ENCODE data around the gene SLC17A7. TPM values are rescaled to one million over a fixed set of nuclear protein-coding genes. Genes with fewer than 3 reads are reported as not detected.

The SLC17A7 gene
- total RNA-seq, 2 donors from 2014 or later, result 0.40 TPM; not detected in 1

DNA sequence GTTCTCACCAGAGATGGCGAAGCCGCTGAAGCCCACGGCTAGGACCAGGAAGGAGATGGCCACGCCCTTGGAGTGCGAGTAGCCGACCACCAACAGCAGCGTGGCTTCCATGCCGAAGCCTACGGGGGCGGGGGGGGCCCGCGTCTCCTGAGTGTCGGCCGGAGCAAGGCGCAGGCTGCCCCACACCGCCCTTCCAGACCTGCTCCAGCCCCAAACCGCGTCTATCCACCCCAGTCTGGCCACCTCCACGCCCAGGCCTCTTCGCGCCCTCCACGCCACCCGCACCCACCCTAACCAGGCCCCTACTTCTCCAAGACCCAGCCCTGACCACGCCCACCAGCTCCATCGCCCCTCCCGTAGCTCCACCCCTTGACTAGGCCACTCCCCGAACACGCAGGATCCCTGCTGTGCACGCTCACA lies 10.0 kb downstream of the SLC17A7 start:
- H3K4me1 Mint-ChIP-seq, result peaks cover 32% of the 10 kb centered on the region
- H3K27ac Mint-ChIP-seq, result no peak overlapping the region
- no peaks in the 10 kb centered on the region for H3K9me3 Mint-ChIP-seq
- H3K4me3 Mint-ChIP-seq, result no peak overlapping the region
- H3K36me3 Mint-ChIP-seq (ENCODE audit: low read depth), result peaks cover 13% of the 10 kb centered on the region
- peaks cover 67% of the 10 kb centered on the region for H3K27me3 Mint-ChIP-seq
- ATAC-seq (replicated peaks), result no peak

DNA sequence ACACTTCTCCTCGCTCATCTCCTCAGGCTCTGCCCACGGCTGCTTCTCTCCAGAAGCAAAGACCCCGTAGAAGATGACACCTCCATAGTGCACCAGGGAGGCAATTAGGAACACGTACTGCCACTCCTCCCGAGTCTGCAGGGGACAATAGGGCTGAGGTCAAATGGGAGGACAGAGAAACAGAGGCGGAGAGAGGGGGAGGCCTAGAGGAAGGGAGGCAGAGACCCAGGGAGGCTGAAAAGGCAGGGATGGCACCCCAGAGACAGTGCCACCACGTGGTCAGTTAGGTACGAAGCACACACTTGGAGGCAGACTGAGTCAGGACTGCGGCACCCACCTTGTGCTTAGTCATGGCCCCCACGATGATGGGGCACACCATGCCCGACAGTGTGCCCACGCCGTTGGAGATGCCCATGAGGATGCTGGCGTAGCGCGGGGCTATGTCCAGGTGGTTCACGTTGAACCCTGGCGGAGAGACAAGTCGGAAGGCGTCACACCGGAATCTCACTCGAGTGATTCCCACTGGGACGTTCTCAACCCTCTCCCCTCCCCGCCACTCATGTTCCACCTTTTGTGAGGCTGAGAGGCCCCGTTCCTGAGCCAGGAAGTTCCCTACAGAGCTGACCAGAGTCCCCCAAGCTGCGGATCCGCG lies 10.5 kb downstream of the SLC17A7 start:
- Mint-ChIP-seq H3K4me1 (peaks cover 34% of the 10 kb centered on the region), H3K27ac (no peak overlapping the region), H3K9me3 (no peaks in the 10 kb centered on the region), H3K4me3 (no peak overlapping the region), H3K36me3 (ENCODE audit: low read depth) (peaks cover 9% of the 10 kb centered on the region), H3K27me3 (peaks cover 66% of the 10 kb centered on the region)
- peak; percentile 54 for ATAC-seq (replicated peaks)

GRCh38 chr19:49430172-49430677 lies 11.1 kb downstream of the SLC17A7 start:
- Mint-ChIP-seq H3K4me3 (no peak overlapping the region), H3K4me1 (peaks cover 34% of the 10 kb centered on the region), H3K36me3 (ENCODE audit: low read depth) (peaks cover 9% of the 10 kb centered on the region), H3K27me3 (peaks cover 68% of the 10 kb centered on the region), H3K27ac (no peak overlapping the region), H3K9me3 (no peaks in the 10 kb centered on the region)
- ATAC-seq (replicated peaks), result no peak

- Mint-ChIP-seq H3K27ac (no peak overlapping the region), H3K4me3 (peak overlapping the region; percentile 48), H3K4me1 (peaks cover 37% of the 10 kb centered on the region), H3K36me3 (ENCODE audit: low read depth) (peaks cover 9% of the 10 kb centered on the region), H3K9me3 (no peaks in the 10 kb centered on the region), H3K27me3 (peaks cover 69% of the 10 kb centered on the region)
- no peak for ATAC-seq (replicated peaks)
Observed at GRCh38 chr19:49428547-49429451, 12.5 kb downstream of the SLC17A7 start.

- Mint-ChIP-seq H3K36me3 (ENCODE audit: low read depth) (peaks cover 9% of the 10 kb centered on the region), H3K4me1 (peaks cover 37% of the 10 kb centered on the region), H3K9me3 (no peaks in the 10 kb centered on the region), H3K4me3 (peak overlapping the region; percentile 48), H3K27ac (no peak overlapping the region), H3K27me3 (peaks cover 69% of the 10 kb centered on the region)
- ATAC-seq (replicated peaks), result peak; percentile 30
Observed at GRCh38 chr19:49427855-49428546, 13.3 kb downstream of the SLC17A7 start.

GRCh38 chr19:49427339-49427738 lies 14.0 kb downstream of the SLC17A7 start:
- peak overlapping the region; percentile 4 for H3K4me3 Mint-ChIP-seq
- H3K4me1 Mint-ChIP-seq, result peaks cover 42% of the 10 kb centered on the region
- no peak for ATAC-seq (replicated peaks)
- no peak overlapping the region for H3K27ac Mint-ChIP-seq
- H3K36me3 Mint-ChIP-seq (ENCODE audit: low read depth), result peaks cover 9% of the 10 kb centered on the region
- H3K27me3 Mint-ChIP-seq, result peaks cover 70% of the 10 kb centered on the region
- H3K9me3 Mint-ChIP-seq, result no peaks in the 10 kb centered on the region

- no peaks in the 10 kb centered on the region for H3K9me3 Mint-ChIP-seq
- no peak for ATAC-seq (replicated peaks)
- H3K36me3 Mint-ChIP-seq (ENCODE audit: low read depth), result peaks cover 9% of the 10 kb centered on the region
- peaks cover 76% of the 10 kb centered on the region for H3K27me3 Mint-ChIP-seq
- H3K4me1 Mint-ChIP-seq, result peaks cover 46% of the 10 kb centered on the region
- H3K4me3 Mint-ChIP-seq, result no peak overlapping the region
- H3K27ac Mint-ChIP-seq, result no peak overlapping the region
Observed at GRCh38 chr19:49425922-49426592, 15.3 kb downstream of the SLC17A7 start.

GRCh38 chr19:49425178-49425577 lies 16.1 kb downstream of the SLC17A7 start, which contains the start of gene GFY:
Gene GFY, plus strand, starts transcription at chr19:49425388. Its CDS starts 1,043 bp downstream, at chr19:49426431.
- Mint-ChIP-seq H3K27ac (no peak within 1 kb of the TSS), H3K4me1 (peaks cover 39% of the 10 kb centered on the region), H3K36me3 (ENCODE audit: low read depth) (peaks cover 4% of the 10 kb centered on the region), H3K9me3 (no peaks in the 10 kb centered on the region), H3K27me3 (peaks cover 77% of the 10 kb centered on the region), H3K4me3 (peak within 1 kb of the TSS; percentile 60)
- no peak for ATAC-seq (replicated peaks)

DNA sequence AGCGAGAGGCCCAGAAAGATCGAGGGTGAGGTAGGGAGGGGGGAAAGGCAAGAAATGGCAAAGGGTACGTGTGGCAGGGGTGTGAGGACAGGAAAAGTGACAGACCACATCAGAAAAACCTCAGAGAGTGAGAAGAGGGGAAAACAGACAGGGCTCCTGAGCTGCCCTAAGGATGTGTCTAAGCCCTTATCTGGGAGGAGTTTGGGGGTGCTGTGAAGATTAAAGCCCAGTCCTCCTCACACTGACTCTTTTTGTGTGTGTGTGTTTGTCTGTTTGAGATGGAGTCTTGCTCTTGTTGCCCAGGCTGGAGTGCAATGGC lies 17.4 kb downstream of the SLC17A7 start:
- H3K27me3 Mint-ChIP-seq, result peaks cover 78% of the 10 kb centered on the region
- peak overlapping the region; percentile 60 for H3K4me3 Mint-ChIP-seq
- peaks cover 39% of the 10 kb centered on the region for H3K4me1 Mint-ChIP-seq
- no peaks in the 10 kb centered on the region for H3K9me3 Mint-ChIP-seq
- no peak overlapping the region for H3K27ac Mint-ChIP-seq
- H3K36me3 Mint-ChIP-seq (ENCODE audit: low read depth), result no peaks in the 10 kb centered on the region
- ATAC-seq (replicated peaks), result no peak

- Mint-ChIP-seq H3K27ac (no peak within 1 kb of the TSS), H3K4me1 (peaks cover 39% of the 10 kb centered on the region), H3K4me3 (peak within 1 kb of the TSS; percentile 60), H3K36me3 (ENCODE audit: low read depth) (no peaks in the 10 kb centered on the region), H3K9me3 (no peaks in the 10 kb centered on the region), H3K27me3 (peaks cover 75% of the 10 kb centered on the region)
- ATAC-seq (replicated peaks), result no peak
Observed at GRCh38 chr19:49423071-49423984, 18.0 kb downstream of the SLC17A7 start, which contains the start of gene PTH2. Gene PTH2, minus strand, starts transcription at chr19:49423441. Its CDS starts 102 bp downstream, at chr19:49423339.

DNA sequence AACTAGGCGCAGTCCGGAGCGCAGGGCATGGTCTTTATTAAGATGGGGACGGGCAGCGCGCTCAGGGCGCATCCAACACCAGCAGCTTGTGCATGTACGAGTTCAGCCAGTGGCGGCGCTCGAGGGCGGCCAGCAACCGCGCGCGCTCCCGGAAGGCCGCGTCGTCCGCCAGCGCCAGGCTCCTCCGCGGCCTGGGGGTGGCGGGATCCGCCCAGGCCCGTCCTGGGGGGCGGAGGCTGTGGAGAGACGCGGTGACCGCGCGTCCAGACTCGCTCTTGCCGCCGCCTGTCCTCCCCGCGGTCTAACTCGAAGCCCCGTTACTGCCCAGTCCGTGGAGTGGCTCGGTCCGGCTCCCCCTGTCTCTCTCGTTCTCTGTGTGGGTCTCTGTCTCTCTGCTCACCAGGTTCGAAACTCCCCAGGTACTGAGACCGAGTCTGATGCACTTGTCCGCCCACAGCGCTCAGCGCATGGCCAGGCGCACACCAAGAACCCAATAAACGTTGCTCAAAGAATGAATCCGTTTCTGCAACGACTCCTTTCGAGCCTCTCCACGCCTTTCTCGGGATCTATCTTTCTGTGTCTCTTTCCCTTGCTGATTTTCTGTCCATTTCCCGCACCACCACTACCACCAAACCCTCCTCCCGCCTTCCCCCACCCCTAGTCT lies 18.8 kb downstream of the SLC17A7 start:
- H3K4me3 Mint-ChIP-seq, result peak overlapping the region; percentile 60
- H3K4me1 Mint-ChIP-seq, result peaks cover 39% of the 10 kb centered on the region
- H3K27me3 Mint-ChIP-seq, result peaks cover 76% of the 10 kb centered on the region
- H3K27ac Mint-ChIP-seq, result no peak overlapping the region
- ATAC-seq (replicated peaks), result peak; percentile 81
- H3K36me3 Mint-ChIP-seq (ENCODE audit: low read depth), result no peaks in the 10 kb centered on the region
- H3K9me3 Mint-ChIP-seq, result no peaks in the 10 kb centered on the region

- no peak for ATAC-seq (replicated peaks)
- Mint-ChIP-seq H3K36me3 (ENCODE audit: low read depth) (no peaks in the 10 kb centered on the region), H3K27me3 (peaks cover 73% of the 10 kb centered on the region), H3K9me3 (no peaks in the 10 kb centered on the region), H3K27ac (no peak overlapping the region), H3K4me1 (peaks cover 34% of the 10 kb centered on the region), H3K4me3 (peak overlapping the region; percentile 60)
Observed at GRCh38 chr19:49421878-49422202, 19.5 kb downstream of the SLC17A7 start.
